ENCODE data around the gene GRIN2C.

GRIN2C gene

DNA sequence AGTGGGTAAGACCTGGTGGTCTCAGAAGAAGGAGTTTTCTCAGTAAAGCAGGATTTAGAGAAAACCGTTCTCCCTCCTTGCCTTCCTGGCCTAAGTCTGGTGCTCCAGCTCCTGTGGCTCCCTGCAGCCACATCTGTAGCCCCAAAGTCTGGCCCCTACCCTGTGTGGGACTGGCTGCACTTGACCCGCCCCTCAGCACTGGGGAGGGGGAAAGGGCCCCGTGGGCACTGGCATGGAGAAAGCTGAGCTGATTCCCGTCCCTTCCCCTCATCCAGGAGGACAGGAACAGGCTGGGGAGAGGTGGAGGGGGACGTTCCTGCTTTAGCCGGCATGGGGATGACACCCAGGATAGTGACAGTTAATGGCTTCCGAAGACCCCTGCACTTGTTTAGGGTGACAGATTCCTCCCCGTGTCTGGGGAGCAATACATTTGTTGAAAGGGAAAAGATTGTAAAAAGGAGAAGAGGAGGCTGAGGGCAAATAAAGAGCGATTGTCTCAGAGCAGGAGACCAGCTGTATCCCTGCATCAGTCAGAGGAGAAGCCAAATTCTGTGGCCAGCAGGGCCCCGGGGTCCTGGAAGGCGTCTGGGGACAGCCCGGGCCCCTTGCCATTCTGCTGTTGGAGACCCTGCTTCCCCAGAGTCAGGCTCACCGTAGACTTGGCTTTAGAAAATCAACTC is 37.9 kb downstream of the GRIN2C start:
- H3K4me1 ChIP-seq (ENCODE audit: control insufficient read depth, insufficient read depth, low read length) = no peaks in the 10 kb centered on the region
- no peaks in the 10 kb centered on the region for H3K9me3 ChIP-seq (ENCODE audit: control insufficient read depth, insufficient read depth, low read length)
- 0 out of 2 replicates have a peak, but pooled peaks cover 4% of the 10 kb centered on the region for H3K36me3 ChIP-seq (ENCODE audit: control insufficient read depth, insufficient read depth, low read length)
- no peaks in the 10 kb centered on the region for H3K27me3 ChIP-seq (ENCODE audit: control insufficient read depth, insufficient read depth, low read length)
- no peak overlapping the region for H3K27ac ChIP-seq (ENCODE audit: low read length)
- no peak overlapping the region for H3K4me3 ChIP-seq (ENCODE audit: low read length)
- no peak for DNase-seq (ENCODE audit: low read depth, low spot score)
- no CpG with 5 or more reads among the region's 13 CpGs for WGBS (ENCODE audit: insufficient coverage, insufficient read length)

DNA sequence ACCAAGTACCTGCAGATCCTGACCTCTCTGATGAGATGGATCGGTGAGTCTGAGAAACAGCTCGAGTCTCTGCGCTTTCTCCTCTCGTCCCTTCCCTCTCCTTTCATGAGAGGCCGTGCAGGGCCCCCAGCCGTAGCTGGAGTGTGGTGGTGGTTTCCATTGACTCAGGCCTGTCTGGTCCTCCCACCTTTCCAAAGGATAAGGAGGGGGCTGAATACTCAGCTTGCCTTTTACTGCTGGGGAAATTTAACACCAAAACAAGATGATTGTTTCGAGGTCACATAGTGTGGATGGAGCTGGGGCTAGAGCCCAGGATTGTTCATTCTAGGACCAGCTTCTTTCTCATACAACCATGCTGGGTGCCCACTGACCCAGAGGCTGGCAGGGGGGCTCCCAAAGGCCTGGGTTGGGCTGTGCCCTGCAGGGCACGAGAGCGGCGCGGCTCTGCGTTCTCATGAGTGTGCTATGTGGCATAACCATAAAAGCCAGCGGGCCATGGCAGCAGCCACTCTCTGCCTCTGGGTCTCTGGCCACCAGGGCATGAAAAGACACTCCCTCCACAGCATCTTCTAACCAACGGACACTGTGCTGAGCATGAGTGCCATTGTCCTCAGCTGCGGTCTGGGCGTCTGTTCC is 39.8 kb downstream of the GRIN2C start:
- no CpG with 5 or more reads among the region's 16 CpGs for WGBS (ENCODE audit: insufficient coverage, insufficient read length)

DNA sequence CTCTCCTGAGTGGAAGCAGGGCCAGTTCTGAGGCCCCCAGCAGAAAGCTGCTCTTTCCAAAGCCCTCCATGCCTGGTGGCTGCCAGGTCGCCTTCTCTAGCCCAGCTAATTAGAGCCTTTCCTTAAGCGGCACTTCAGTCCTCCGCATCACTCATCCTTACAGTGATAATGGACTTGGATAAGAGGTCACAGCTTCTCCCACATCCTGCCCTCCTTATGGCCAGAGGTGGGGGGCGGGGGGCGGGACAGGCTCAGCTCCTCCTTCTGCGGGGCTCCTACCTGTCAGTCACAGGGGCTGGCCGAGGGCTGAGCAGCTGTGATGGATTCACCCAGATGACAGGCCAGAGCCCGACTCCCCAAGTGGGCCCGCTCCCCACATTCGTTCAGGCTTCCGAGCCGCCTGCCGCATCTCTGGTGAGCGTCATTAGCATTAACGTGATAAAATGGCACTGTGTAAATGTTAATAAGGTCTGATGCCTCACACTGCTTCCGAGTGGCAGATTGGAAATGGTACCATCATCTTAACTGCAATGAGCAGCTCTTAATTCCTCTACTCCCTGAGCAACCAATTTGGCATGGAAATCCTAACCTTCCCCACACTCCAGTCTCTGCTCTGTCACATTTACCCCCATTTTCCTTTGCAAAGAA is 41.3 kb downstream of the GRIN2C start:
- no peak for DNase-seq (ENCODE audit: low read depth, low spot score)
- WGBS (ENCODE audit: insufficient coverage, insufficient read length) = no CpG with 5 or more reads among the region's 16 CpGs
- Histone ChIP-seq H3K27me3 (ENCODE audit: control insufficient read depth, insufficient read depth, low read length) (no peaks in the 10 kb centered on the region), H3K4me3 (ENCODE audit: low read length) (no peak overlapping the region), H3K4me1 (ENCODE audit: control insufficient read depth, insufficient read depth, low read length) (no peaks in the 10 kb centered on the region), H3K36me3 (ENCODE audit: control insufficient read depth, insufficient read depth, low read length) (no peaks in the 10 kb centered on the region), H3K9me3 (ENCODE audit: control insufficient read depth, insufficient read depth, low read length) (no peaks in the 10 kb centered on the region), H3K27ac (ENCODE audit: low read length) (no peak overlapping the region)

More for the DNA sequence above, 39.8 kb downstream of the GRIN2C start:
- 0 out of 2 replicates have a peak, but pooled peaks cover 4% of the 10 kb centered on the region for H3K36me3 ChIP-seq (ENCODE audit: control insufficient read depth, insufficient read depth, low read length)
- no peaks in the 10 kb centered on the region for H3K9me3 ChIP-seq (ENCODE audit: control insufficient read depth, insufficient read depth, low read length)
- H3K27me3 ChIP-seq (ENCODE audit: control insufficient read depth, insufficient read depth, low read length) = no peaks in the 10 kb centered on the region
- H3K4me3 ChIP-seq (ENCODE audit: low read length) = no peak overlapping the region
- DNase-seq (ENCODE audit: low read depth, low spot score) = no peak
- no peaks in the 10 kb centered on the region for H3K4me1 ChIP-seq (ENCODE audit: control insufficient read depth, insufficient read depth, low read length)
- H3K27ac ChIP-seq (ENCODE audit: low read length) = no peak overlapping the region

DNA sequence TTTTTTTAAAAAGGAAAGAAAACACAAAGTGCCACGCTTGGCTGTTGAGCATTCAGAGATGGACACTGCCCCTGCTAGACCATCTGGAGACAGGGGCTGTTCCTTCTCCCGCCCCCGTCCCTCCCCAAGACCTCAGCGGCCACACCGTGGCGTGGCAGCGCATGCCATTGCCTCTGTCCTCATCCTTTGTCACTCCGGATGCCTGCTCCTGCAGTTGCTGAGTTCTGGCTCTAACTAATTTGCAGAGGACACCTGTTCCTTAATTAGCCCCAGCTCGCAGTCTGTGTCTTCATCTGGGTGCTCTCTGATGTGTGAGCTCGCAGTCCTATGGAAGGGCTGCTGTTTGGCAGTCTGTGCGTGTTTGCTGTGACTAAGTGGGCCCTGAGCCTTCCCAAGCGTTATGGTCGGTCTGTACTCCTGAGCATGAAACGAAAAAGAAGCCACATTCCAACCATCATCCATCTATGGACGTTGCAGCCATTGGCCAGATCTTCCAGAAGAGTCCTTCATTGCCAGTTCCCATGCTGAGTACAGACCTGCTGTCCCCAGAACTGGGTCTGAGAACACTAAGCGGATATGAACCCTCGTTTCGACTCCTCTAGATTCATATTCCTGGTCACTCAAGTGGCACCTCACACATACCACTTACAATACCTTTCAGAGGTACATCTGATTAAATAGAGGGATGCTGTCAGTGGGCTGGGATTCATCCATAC is 42.6 kb downstream of the GRIN2C start:
- no peak for DNase-seq (ENCODE audit: low read depth, low spot score)
- no peaks in the 10 kb centered on the region for H3K4me1 ChIP-seq (ENCODE audit: control insufficient read depth, insufficient read depth, low read length)
- no CpG with 5 or more reads among the region's 18 CpGs for WGBS (ENCODE audit: insufficient coverage, insufficient read length)

DNA sequence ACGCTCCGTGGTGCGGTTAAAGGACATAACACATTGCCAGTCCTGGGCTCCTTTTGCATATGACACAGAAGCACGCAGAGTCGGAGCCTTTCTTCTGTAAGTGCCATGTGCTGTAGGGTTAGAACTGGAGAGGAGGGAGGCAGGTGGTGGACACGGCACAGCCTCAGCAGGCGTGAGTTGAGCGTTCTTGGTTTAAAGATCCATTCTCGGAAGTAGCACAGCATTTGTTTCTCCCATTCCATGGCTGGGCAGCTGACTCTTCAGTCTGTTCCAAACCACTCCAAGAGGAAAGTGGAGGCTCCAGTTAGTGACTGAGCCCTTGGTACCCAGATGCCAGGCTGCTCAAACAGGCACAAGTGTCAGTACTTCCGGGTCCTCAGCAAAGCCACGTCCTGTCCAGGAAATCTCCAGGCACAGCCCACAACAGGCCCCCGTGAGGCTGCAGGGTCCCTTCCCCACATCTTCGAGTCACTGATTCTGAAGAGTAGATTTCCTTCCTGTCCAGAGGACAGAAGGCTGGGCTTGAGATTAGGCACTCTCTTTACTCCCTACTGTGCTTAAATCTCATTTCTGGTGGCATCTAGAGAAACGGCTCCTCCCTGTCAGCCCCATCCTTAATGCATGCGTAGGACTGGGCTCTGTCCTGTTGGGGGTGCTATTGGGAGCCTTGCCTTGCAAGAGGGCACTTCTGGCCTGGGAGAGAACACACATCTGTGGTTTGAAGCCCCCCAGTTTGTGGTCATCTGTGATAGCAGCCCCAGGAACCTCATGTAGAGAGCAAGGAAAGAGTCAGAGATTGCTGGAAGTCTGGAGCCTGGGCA is 43.9 kb downstream of the GRIN2C start:
- Histone ChIP-seq H3K36me3 (ENCODE audit: control insufficient read depth, insufficient read depth, low read length) (no peaks in the 10 kb centered on the region), H3K27me3 (ENCODE audit: control insufficient read depth, insufficient read depth, low read length) (no peaks in the 10 kb centered on the region), H3K9me3 (ENCODE audit: control insufficient read depth, insufficient read depth, low read length) (no peaks in the 10 kb centered on the region), H3K27ac (ENCODE audit: low read length) (no peak overlapping the region), H3K4me1 (ENCODE audit: control insufficient read depth, insufficient read depth, low read length) (no peaks in the 10 kb centered on the region), H3K4me3 (ENCODE audit: low read length) (no peak overlapping the region)
- no CpG with 5 or more reads among the region's 15 CpGs for WGBS (ENCODE audit: insufficient coverage, insufficient read length)
- no peak for DNase-seq (ENCODE audit: low read depth, low spot score)

More for the DNA sequence above, 42.6 kb downstream of the GRIN2C start:
- Histone ChIP-seq H3K27me3 (ENCODE audit: control insufficient read depth, insufficient read depth, low read length) (no peaks in the 10 kb centered on the region), H3K36me3 (ENCODE audit: control insufficient read depth, insufficient read depth, low read length) (no peaks in the 10 kb centered on the region), H3K27ac (ENCODE audit: low read length) (no peak overlapping the region), H3K4me3 (ENCODE audit: low read length) (no peak overlapping the region), H3K9me3 (ENCODE audit: control insufficient read depth, insufficient read depth, low read length) (no peaks in the 10 kb centered on the region)

DNA sequence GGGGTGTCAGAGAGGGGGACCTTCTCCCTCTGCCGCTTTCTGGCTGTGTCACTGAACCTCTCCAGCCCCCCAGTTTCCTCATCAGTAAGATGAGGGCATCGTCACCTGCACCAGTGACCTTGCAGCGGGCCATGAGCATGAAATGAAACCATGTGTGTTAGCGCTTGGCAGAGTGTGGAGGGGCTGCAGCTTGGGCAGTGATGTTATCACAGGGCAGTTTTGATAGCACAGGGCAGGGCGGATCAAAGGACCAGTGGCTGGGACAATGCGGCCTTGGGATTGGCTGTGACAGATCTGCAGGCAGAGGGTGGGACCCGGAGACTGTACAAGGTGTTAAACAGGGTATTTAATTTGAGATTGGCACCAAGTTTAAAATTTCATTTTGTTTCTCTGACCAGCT is 44.6 kb downstream of the GRIN2C start:
- Histone ChIP-seq H3K4me1 (ENCODE audit: control insufficient read depth, insufficient read depth, low read length) (no peaks in the 10 kb centered on the region), H3K4me3 (ENCODE audit: low read length) (no peak overlapping the region), H3K9me3 (ENCODE audit: control insufficient read depth, insufficient read depth, low read length) (no peaks in the 10 kb centered on the region), H3K27me3 (ENCODE audit: control insufficient read depth, insufficient read depth, low read length) (no peaks in the 10 kb centered on the region), H3K27ac (ENCODE audit: low read length) (no peak overlapping the region), H3K36me3 (ENCODE audit: control insufficient read depth, insufficient read depth, low read length) (no peaks in the 10 kb centered on the region)
- no CpG with 5 or more reads among the region's 7 CpGs for WGBS (ENCODE audit: insufficient coverage, insufficient read length)
- no peak for DNase-seq (ENCODE audit: low read depth, low spot score)

DNA sequence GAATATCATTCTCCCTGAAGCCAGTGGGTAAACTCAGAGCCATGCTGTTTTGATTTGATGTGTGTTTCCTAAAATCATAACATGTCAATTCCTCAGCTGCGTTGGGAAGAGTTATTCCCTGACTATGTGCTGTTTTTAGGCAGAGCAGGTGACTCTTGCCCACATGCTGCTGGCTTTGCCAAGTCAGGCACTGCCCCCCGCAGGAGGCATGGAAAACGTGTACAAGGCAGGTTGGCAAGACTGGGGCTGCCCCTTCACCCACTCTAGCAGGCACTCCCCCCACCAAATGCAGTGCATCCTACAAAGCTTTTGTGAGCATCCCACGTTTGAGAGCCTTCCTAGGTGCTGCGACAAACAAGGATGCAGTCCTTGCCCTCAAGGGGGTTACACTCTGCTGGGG is 45.2 kb downstream of the GRIN2C start:
- Histone ChIP-seq H3K4me1 (ENCODE audit: control insufficient read depth, insufficient read depth, low read length) (no peaks in the 10 kb centered on the region), H3K4me3 (ENCODE audit: low read length) (no peak overlapping the region), H3K27me3 (ENCODE audit: control insufficient read depth, insufficient read depth, low read length) (no peaks in the 10 kb centered on the region), H3K36me3 (ENCODE audit: control insufficient read depth, insufficient read depth, low read length) (no peaks in the 10 kb centered on the region), H3K9me3 (ENCODE audit: control insufficient read depth, insufficient read depth, low read length) (no peaks in the 10 kb centered on the region), H3K27ac (ENCODE audit: low read length) (no peak overlapping the region)
- no peak for DNase-seq (ENCODE audit: low read depth, low spot score)
- WGBS (ENCODE audit: insufficient coverage, insufficient read length) = no CpG with 5 or more reads among the region's 5 CpGs

DNA sequence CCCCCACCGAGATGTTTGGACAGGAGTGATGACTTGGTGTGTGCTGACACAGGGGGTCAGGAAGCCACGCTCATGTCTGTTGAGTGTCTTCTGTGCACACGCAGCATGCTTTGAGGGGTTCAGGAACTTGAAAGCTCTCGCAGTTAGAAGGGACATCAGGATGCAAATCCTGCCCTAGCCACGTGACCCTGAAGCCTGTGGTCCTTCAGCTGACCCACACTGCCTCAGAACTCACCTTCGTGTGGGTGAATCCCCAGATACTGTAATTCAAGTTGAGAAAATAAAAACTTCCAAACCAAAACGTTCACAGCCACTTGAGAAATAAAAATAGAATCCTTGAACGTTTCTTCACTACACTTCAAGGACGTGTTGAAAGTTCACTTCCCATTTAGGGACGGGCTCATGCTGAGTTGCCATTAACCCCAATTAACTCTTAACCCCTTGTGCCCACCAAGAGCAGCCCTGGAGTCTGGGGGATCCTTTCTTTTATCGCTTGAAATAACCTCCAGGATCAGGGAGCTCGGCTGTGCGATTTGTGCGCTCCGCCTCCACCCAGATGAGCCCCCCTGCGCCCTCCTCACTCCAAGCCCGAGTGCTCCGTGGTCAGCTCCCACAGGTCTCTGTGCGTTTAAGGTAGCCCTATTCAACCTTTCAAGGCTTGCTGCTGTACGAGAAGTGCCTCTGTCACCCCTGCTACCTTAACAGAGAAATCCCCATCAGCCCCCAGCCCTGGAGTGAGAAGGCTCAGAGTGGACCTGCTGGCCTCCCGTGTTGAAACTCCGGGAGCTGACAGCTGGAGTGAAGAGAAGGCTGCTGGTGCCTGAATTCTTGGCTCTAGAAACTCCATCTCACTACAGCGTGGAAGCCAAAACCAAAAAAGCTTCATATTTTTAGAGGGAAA is 47.3 kb downstream of the GRIN2C start:
- WGBS (ENCODE audit: insufficient coverage, insufficient read length) = no CpG with 5 or more reads among the region's 23 CpGs
- Histone ChIP-seq H3K36me3 (ENCODE audit: control insufficient read depth, insufficient read depth, low read length) (no peaks in the 10 kb centered on the region), H3K4me1 (ENCODE audit: control insufficient read depth, insufficient read depth, low read length) (no peaks in the 10 kb centered on the region), H3K27me3 (ENCODE audit: control insufficient read depth, insufficient read depth, low read length) (no peaks in the 10 kb centered on the region), H3K27ac (ENCODE audit: low read length) (no peak overlapping the region), H3K9me3 (ENCODE audit: control insufficient read depth, insufficient read depth, low read length) (no peaks in the 10 kb centered on the region), H3K4me3 (ENCODE audit: low read length) (no peak overlapping the region)
- no peak for DNase-seq (ENCODE audit: low read depth, low spot score)

DNA sequence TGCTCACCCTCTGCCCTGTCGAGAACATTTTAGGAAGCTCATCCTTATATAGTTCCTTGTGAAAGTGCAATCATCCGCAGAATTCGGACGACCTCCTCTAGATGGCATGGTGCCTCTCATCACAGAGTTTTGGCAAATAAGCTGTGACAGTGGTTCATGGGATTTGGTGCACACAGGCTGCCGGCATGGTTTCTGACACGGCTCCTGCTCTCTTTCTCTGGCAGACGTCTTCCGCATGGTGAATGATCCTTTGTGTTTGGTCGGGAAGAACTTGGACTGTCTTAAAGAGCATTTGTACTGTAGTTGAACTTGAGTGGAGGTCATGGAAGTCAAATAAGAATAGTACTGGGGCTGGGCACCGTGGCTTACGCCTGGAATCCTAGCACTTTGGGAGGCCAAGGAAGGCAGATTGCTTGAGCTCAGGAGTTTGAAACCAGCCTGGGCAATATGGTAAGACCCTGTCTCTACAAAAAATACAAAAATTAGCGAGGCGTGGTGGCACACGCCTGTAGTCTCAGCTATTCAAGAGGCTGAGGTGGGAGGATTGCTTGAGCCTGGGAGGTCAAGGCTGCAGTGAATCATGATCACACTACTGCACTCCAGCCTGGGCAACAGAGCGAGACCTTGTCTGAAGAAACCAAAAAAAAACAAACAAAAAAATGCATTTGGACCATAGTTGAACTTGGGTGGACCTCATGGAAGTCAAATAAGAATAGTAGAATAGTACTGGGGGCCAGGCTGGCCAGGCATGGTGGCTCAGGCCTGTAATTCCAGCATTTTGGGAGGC is 48.8 kb downstream of the GRIN2C start:
- no peaks in the 10 kb centered on the region for H3K36me3 ChIP-seq (ENCODE audit: control insufficient read depth, insufficient read depth, low read length)
- H3K27me3 ChIP-seq (ENCODE audit: control insufficient read depth, insufficient read depth, low read length) = no peaks in the 10 kb centered on the region
- no peak for DNase-seq (ENCODE audit: low read depth, low spot score)
- H3K9me3 ChIP-seq (ENCODE audit: control insufficient read depth, insufficient read depth, low read length) = no peaks in the 10 kb centered on the region
- H3K27ac ChIP-seq (ENCODE audit: low read length) = no peak overlapping the region
- H3K4me3 ChIP-seq (ENCODE audit: low read length) = no peak overlapping the region
- no CpG with 5 or more reads among the region's 15 CpGs for WGBS (ENCODE audit: insufficient coverage, insufficient read length)
- no peaks in the 10 kb centered on the region for H3K4me1 ChIP-seq (ENCODE audit: control insufficient read depth, insufficient read depth, low read length)

Measured in iPS DF 6.9 (cell line).